Effector memory CD8-positive, alpha-beta T cell (primary cell): ENCODE measurements around the gene CRYBG2.
"Not testable (repeated sequence)": the region's sequence is repeated elsewhere in the genome, so short reads cannot be mapped to it uniquely, and the experiment has no call there.

Source experiments
- ATAC-seq: fragments of 150-1000 bp; cut with Tn5 transposase; replicated peaks from 2 replicates; pipeline ENCODE4 v1.10.0; 2021; ENCODE audit warnings: mild to moderate bottlenecking, moderate library complexity
- DNase-seq, 3 experiments: peaks; one replicate each; pipeline ENCODE4 v3.0.0; 2021
- H3K27ac Mint-ChIP-seq, 2 donors: one replicate each; pipeline ENCODE4 v1.8.0; 2022; ENCODE audit warnings: mild to moderate bottlenecking in 2 of 2, mixed read lengths in 2 of 2, moderate library complexity in 2 of 2
- H3K27me3 Mint-ChIP-seq, 2 donors: one replicate each; pipeline ENCODE4 v1.8.0; 2022; ENCODE audit warnings: mixed read lengths in 2 of 2
- H3K36me3 Mint-ChIP-seq: one replicate; pipeline ENCODE4 v1.8.0; 2022; ENCODE audit warnings: mild to moderate bottlenecking, moderate library complexity, mixed read lengths; ENCODE audit not compliant: insufficient read depth
- H3K4me1 Mint-ChIP-seq, 2 donors: one replicate each; pipeline ENCODE4 v1.8.0; 2022; ENCODE audit warnings: low read depth in 2 of 2, mixed read lengths in 2 of 2
- H3K4me3 Mint-ChIP-seq, 2 donors: one replicate each; pipeline ENCODE4 v1.8.0; 2022; ENCODE audit warnings: mild to moderate bottlenecking in 2 of 2, mixed read lengths in 2 of 2, moderate library complexity in 2 of 2
- H3K9me3 Mint-ChIP-seq, 2 donors: one replicate each; pipeline ENCODE4 v1.8.0; 2022; ENCODE audit warnings: mixed read lengths in 2 of 2

CRYBG2 gene

DNA sequence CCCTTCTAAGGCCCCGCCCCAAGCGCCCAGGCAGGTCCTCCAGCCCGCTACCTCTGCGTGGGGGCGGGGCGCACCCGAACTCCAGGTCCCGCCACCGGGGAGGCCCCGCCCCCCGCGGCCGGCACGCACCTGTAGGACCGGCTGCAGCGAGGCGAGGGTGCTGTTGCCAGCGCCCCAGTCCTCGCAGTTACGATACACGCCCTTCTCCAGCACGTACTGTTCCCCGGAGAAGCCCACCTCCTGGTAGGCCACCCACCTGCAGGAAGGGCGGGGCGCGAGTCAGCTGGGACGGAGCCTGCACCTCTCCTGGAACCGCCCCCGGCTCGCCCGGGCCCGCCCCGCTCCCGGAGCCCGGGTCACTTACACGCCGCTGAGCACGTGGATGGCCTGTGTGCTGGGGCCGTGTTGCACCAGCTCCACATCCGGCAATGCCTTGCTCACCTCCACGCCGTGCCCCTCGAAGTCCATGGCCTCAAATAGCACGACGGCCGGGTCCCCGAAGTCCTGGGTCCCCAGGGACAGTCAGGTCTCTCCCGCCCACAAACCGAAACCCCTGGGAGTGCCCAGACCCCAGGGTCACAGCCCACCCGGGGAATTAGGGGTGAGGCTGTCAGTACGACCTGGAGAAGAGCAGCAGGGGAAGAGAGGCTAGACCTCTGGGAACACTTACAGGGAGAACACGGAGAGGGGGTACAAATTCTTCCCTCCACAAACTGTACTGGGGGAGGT is 17.3 kb downstream of the CRYBG2 start:
- Mint-ChIP-seq H3K27ac (peak overlapping the region; percentile 41 to 81), H3K4me1 (peaks cover 7 to 8% of the 10 kb centered on the region in 2 donors), H3K27me3 (no peaks in the 10 kb centered on the region), H3K36me3 (no peaks in the 10 kb centered on the region), H3K4me3 (peak overlapping the region; percentile 88 to 93), H3K9me3 (no peaks in the 10 kb centered on the region)
- ATAC-seq: peak; percentile 86
- peak; percentile 66 to 73 (median 67) for DNase-seq

DNA sequence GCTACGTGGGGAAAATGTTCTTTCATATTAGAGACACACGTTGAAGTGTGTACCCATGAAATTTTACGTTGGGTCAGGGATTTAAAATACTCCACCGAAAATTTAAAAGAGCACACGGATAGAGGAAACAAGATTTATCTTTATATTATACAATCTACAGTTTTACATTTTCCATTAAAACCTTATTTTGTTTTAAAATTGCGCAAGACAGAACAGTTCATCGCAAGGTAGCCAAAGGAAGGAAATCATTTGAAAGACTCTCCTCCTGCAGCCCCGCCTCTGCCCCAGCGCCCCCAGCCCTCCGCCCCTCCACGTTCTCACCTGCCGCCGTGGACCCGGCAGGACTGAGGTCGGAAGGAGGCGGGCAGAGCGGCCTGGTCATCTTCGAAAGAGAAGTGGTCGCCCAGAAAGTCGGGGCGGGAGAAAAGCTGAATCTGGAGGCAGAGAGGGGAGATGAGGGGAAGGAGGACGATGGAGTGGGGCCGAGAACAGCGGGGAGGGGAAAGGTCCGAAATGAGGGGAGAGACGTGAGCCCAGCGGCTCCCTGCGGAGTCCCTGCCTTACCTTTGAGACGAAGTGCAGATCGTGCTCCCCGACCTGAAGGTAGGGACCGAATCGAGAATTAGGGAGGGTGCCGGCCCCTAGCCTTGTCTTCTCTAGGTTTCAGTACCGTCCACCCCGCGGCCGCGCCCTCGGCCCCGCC is 18.0 kb downstream of the CRYBG2 start:
- H3K27ac Mint-ChIP-seq: peak overlapping the region; percentile 41 to 81
- no peaks in the 10 kb centered on the region for H3K27me3 Mint-ChIP-seq
- DNase-seq: no peak

DNA sequence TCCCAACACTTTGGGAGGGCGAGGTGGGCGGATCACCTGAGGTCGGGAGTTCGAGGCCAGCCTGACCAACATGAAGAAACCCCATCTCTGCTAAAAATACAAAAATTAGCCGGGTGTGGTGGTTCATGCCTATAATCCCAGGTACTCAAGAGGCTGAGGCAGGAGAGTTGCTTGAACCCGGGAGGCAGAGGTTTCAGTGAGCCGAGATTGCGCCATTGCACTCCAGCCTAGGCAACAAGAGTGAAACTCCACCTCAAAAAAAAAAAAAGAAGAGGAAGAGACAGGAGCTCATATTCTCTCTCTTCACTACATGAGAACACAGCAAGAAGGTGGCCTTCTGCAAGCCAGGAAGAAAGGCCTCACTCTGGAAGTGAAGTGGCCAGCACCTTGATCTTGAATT is 20.6 kb downstream of the CRYBG2 start:
- not testable (repeated sequence) for H3K27ac Mint-ChIP-seq, H3K9me3 Mint-ChIP-seq, ATAC-seq, H3K27me3 Mint-ChIP-seq, H3K36me3 Mint-ChIP-seq, H3K4me3 Mint-ChIP-seq, DNase-seq, H3K4me1 Mint-ChIP-seq

More for the DNA sequence above, 18.0 kb downstream of the CRYBG2 start:
- Mint-ChIP-seq H3K4me3 (peak overlapping the region; percentile 88 to 93), H3K9me3 (no peaks in the 10 kb centered on the region), H3K4me1 (peaks cover 7 to 8% of the 10 kb centered on the region in 2 donors), H3K36me3 (no peaks in the 10 kb centered on the region)
- ATAC-seq: peak; percentile 17

DNA sequence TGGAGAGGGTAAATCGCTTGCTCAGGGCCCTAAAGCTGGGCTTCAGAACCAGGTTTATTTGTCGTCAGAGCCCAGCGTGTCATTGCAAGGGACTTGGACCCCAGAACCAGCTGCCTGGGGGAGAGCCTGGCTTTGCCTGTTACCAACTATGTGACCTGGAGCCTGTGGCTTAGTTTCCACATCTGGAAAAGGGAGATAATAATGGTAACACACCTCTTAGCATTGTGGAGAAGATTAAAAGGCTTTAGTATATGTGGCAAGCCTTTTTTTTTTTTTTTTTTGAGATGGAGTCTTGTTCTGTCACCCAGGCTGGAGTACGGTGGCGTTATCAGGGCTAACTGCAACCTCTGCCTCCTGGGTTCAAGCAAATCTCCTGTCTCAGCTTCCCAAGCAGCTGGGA is 23.7 kb downstream of the CRYBG2 start:
- Mint-ChIP-seq H3K4me1 (no peaks in the 10 kb centered on the region), H3K27me3 (no peaks in the 10 kb centered on the region), H3K9me3 (no peaks in the 10 kb centered on the region), H3K36me3 (no peaks in the 10 kb centered on the region), H3K27ac (no peak overlapping the region), H3K4me3 (no peak overlapping the region)
- no peak for DNase-seq
- ATAC-seq: no peak

DNA sequence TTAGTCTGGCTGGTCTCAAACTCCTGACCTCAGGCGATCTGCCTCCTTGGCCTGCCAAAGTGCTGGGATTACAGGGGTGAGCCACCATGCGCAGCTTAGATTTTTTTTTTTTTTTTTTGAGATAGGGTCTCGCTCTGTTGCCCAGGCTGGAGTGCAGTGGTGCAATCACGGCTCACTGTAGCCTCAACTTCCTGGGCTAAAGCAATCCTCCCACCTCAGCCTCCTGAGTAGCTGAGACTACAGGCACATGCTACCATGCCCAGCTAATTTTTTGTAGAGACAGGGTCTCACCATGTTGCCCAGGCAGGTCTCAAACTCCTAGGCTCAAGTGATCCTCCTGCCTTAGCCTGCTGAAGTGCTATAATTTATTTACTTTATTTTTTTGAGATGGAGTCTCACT is 24.6 kb downstream of the CRYBG2 start:
- H3K4me3 Mint-ChIP-seq, DNase-seq, ATAC-seq, H3K27ac Mint-ChIP-seq, H3K27me3 Mint-ChIP-seq, H3K36me3 Mint-ChIP-seq, H3K4me1 Mint-ChIP-seq, H3K9me3 Mint-ChIP-seq: not testable (repeated sequence)

DNA sequence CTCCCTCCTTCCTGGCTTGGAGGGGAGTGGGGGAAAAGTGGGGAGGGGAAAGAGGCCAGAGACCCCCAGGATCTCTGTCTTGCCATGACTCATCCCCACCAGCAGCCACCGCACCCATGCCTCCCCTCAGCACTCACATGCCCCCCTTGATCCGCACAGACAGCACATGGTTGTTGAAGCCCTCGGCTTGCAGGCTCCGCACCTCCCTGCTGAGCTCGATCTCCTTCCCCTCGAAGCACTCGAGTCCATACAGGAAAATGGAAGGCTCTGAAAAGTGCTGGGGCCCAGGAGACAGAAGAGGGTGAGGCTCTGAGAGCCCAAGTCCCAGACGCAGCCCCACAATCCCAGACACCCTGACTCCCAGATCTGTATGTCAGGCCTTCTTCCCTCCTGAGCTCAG is 25.3 kb downstream of the CRYBG2 start:
- Mint-ChIP-seq H3K27me3 (no peaks in the 10 kb centered on the region), H3K27ac (no peak overlapping the region), H3K4me3 (no peak overlapping the region)

DNA sequence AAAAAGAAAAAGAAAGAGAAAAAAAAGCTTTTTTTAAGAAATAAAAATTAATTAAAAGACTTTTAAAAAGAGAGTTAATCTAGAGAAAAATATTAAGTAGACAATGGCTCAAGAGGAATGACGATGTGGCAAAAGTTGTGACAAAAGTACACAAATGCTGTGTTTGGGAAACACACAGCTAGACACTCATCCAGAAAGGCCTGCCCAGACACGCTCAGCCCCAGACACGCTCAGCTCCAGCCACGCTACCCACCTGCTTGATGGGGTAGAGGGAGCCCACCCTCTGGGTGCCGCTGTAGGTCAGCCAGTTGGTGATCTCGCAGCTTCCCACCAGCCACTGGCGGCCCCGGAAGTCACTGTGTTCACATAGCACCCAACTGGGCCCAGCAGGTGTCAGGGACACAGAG is 26.0 kb downstream of the CRYBG2 start:
- no peak overlapping the region for H3K4me3 Mint-ChIP-seq

More for the DNA sequence above, 25.3 kb downstream of the CRYBG2 start:
- ATAC-seq (no peak), DNase-seq (no peak)
- Mint-ChIP-seq H3K36me3 (peaks cover 6% of the 10 kb centered on the region), H3K9me3 (no peaks in the 10 kb centered on the region), H3K4me1 (peaks cover 0 to 1% of the 10 kb centered on the region in 2 donors)

DNA sequence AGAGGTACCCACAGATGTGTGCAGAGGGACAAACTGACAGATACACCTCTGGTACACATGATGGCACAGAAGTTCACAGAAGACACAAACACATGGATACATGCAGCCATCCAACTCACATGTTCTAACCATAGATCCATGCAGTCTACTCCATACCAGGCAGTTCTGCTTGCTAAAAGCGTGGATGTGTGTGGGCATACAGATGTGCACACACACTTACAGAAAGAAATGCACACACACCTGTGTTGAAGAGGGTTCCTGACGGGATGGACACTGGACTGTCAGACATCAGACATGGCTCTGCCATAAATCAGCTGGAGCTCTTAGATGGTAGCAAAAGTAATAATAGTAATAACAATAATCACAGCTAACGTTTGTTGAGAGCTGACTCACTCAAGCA is 29.4 kb downstream of the CRYBG2 start:
- Mint-ChIP-seq H3K27me3 (no peaks in the 10 kb centered on the region), H3K4me3 (no peak overlapping the region), H3K27ac (peak overlapping the region in 1 of 2 donors; percentile 53), H3K36me3 (peaks cover 39% of the 10 kb centered on the region), H3K4me1 (peaks cover 24 to 30% of the 10 kb centered on the region in 2 donors), H3K9me3 (no peaks in the 10 kb centered on the region)
- ATAC-seq (no peak), DNase-seq (no peak)

More for the DNA sequence above, 26.0 kb downstream of the CRYBG2 start:
- DNase-seq: no peak
- Mint-ChIP-seq H3K36me3 (peaks cover 11% of the 10 kb centered on the region), H3K27me3 (no peaks in the 10 kb centered on the region), H3K4me1 (peaks cover 3 to 5% of the 10 kb centered on the region in 2 donors), H3K27ac (no peak overlapping the region), H3K9me3 (no peaks in the 10 kb centered on the region)
- ATAC-seq: no peak

DNA sequence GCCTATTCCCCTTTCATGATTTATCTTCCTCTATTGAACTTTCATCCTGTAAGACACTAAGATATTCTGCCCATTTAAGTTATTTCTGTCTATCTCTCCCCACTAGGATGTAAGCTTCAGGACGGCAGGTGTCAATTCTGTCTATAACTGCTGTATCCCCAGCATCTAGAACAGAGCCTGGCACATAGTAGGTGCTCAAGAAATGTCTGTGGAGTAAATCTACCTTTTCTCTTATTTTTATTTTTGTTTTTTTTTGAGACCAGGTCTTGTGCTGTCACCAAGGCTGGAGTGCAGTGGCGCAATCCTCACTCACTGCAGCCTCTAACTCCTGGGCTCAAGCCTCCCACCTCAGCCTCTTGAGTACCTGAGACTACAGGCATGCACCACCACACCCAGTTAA is 30.5 kb downstream of the CRYBG2 start:
- Mint-ChIP-seq H3K27me3 (no peaks in the 10 kb centered on the region), H3K9me3 (no peaks in the 10 kb centered on the region), H3K4me1 (peaks cover 28 to 33% of the 10 kb centered on the region in 2 donors), H3K36me3 (peaks cover 51% of the 10 kb centered on the region), H3K27ac (peak overlapping the region in 1 of 2 donors; percentile 62), H3K4me3 (no peak overlapping the region)
- ATAC-seq (no peak), DNase-seq (no peak)

DNA sequence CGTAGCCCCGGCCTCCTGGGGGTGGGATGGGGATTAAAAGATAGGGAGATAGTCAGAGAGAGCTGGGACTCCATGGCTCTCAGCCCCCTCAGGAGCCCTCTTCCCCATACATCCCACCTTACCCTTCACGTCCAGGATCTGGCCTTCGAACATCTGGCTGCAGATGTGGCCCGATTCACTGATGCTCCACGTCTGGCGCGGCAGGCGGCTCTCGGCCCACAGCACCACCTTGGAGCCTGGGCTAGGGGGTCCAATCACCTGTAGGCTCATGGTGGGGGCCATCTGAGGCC is 31.9 kb downstream of the CRYBG2 start:
- Mint-ChIP-seq H3K27ac (peak overlapping the region; percentile 69 to 86), H3K27me3 (no peaks in the 10 kb centered on the region), H3K36me3 (peaks cover 59% of the 10 kb centered on the region), H3K4me1 (peaks cover 40 to 46% of the 10 kb centered on the region in 2 donors), H3K9me3 (no peaks in the 10 kb centered on the region), H3K4me3 (no peak overlapping the region)
- ATAC-seq (no peak), DNase-seq (no peak)

DNA sequence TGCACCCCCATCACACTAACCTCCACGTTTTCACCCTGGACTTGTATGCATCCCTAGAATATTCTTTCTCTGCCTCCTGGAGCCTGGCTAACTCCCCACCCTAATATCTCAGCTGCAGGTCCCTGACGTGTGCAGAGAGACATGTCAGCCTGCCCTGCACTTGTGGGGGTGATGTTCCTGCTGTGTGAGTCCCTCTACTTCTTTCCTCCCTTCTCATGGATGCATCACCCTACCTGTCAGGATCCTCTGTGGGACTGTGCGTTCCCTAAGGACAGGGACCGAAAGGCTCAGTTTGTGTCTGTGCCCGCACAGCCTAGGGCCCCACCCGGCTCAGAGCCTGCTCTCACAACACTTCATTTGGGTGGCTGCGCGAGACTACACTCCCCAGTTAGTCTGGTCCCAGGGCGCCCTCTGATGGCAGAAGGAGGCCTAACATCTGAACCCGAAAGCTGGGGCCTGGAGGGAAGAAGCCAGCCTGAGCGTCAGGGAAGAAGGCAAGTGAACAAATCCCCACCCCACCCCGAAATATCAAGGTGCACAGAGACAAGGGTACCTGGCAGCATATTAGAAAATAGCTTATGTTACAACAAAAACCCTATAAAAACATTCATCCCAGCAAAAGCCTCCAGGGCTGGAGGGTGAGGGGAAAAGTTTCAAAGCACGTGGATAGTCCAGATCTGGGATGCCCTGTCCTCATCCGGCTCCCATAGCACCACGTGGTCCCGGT is 32.5 kb downstream of the CRYBG2 start:
- DNase-seq: peak; percentile 96 to 98 (median 98)
- Mint-ChIP-seq H3K27me3 (no peaks in the 10 kb centered on the region), H3K4me3 (peak overlapping the region; percentile 99 to 100), H3K9me3 (no peaks in the 10 kb centered on the region), H3K4me1 (peaks cover 42 to 51% of the 10 kb centered on the region in 2 donors), H3K27ac (peak overlapping the region; percentile 69 to 86), H3K36me3 (peaks cover 59% of the 10 kb centered on the region)
- ATAC-seq: peak; percentile 79

DNA sequence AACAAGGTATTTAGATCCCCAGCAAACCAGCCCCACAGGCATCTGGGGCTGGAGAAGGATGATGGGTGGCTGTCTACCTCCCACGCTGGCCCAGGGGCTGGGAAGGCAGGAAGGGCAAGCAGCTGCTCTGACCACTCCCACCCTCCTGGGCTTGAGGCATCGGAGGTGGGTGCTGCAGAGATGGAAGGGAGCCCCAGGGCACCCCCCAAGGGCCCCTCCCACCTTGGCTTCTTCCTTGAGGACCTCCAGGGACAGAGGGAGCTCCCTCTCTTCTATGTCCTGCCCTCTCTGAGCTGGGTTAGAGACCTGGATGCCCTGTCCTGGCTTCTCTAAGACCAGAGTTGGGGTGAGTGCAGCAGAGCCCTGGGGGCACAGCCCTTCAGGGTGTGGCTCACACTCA is 33.0 kb downstream of the CRYBG2 start:
- ATAC-seq: peak; percentile 3
- no peaks in the 10 kb centered on the region for H3K27me3 Mint-ChIP-seq
- peaks cover 42 to 56% of the 10 kb centered on the region in 2 donors for H3K4me1 Mint-ChIP-seq
- no peak for DNase-seq
- H3K36me3 Mint-ChIP-seq: peaks cover 59% of the 10 kb centered on the region
- H3K4me3 Mint-ChIP-seq: peak overlapping the region; percentile 99 to 100
- H3K9me3 Mint-ChIP-seq: no peaks in the 10 kb centered on the region
- H3K27ac Mint-ChIP-seq: peak overlapping the region; percentile 69 to 86

DNA sequence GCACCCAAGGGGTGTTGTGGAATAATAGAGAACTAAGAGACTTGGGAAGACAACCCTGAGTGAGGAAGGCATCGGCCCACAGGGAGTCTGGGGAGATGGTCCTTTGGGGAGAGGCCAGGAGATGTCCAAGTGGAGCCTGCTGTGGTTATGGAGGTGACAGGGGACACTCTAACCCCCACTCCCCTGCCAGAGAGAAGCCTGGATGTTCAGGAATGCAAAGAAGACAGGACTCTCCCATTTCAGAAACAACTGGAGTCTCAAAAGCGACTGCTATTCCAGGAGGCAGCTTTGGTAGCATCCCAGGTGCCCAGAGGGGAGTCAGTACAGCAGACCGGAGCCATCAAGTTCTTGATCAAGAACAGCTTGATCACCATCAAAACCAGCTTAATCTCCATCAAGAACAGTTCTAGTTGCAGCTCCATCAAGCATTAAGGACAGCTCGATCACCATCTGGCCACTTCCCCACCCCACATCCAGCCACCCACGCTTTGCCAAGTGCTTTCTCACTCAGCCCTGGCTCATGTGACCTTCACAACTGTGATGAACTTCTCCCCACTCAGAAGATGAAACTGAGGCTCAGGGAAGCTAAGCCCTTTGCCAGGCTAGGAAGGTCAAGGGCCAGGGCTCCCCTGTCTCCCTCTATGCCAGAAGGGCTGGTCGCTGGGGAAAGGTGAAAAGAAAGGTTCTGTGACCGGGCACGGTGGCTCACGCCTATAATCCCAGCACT is 35.4 kb downstream of the CRYBG2 start:
- DNase-seq: no peak
- Mint-ChIP-seq H3K9me3 (no peaks in the 10 kb centered on the region), H3K27ac (peak overlapping the region; percentile 86 to 95), H3K27me3 (no peaks in the 10 kb centered on the region), H3K4me1 (peaks cover 61 to 77% of the 10 kb centered on the region in 2 donors), H3K4me3 (peak overlapping the region; percentile 99 to 100), H3K36me3 (peaks cover 52% of the 10 kb centered on the region)
- ATAC-seq: no peak
